ENCODE measurements around the gene GALM.
"Not testable (repeated sequence)": the region's sequence is repeated elsewhere in the genome, so short reads cannot be mapped to it uniquely, and the experiment has no call there.

The GALM gene

GRCh38 chr2:38709567-38710194 is 43.8 kb downstream of the GALM start:
- DNase-seq (ENCODE audit: low read depth, low spot score): no peak

GRCh38 chr2:38711558-38711957 is 45.6 kb downstream of the GALM start:
- no peak for DNase-seq (ENCODE audit: low read depth, low spot score)

DNA sequence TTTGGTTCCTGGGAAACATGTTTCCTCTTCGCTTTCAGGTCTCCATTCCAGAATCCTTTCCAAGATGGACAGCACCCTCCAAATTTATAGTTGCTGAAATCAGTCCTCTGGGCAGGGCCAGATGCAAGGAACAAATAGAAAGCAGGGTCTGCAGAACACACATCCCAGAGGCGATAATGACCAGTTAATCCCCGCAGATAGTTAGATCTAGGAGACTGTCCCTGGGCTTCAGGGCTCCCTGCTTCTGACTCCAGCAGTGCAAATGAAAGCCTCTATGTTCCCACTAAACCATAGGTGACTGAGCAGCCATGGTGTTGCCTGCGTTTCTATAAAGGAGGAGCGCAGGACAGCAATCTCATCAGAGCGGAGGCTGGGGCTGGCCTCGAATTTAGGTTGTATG is 46.5 kb downstream of the GALM start:
- no peak for DNase-seq (ENCODE audit: low read depth, low spot score)

GRCh38 chr2:38712871-38713270 is 47.0 kb downstream of the GALM start:
- DNase-seq (ENCODE audit: low read depth, low spot score): no peak

DNA sequence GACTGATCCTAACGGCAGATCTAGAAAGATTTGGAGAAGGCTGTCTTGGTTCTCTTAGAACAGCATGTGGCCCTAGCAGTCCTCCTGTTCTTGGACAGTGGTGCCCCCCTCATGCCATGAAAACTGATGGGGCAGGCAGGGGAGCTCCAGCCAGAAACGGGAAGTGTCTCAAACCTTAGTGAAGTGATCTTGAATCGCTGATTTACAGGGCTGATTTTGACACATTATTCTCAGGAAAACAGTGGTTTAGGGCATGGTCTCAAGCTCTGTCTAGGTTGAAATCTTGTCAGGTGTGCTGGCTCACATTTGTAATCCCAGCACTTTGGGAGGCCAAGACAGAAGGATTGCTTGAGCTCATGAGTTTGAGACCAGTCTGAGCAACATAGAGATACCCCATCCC is 47.4 kb downstream of the GALM start:
- no peak for DNase-seq (ENCODE audit: low read depth, low spot score)

- DNase-seq (ENCODE audit: low read depth, low spot score): not testable (repeated sequence)
These were observed 49.0 kb downstream of the GALM start for GRCh38 chr2:38714941-38715340.

GRCh38 chr2:38716185-38716584 is 50.3 kb downstream of the GALM start:
- no peak for DNase-seq (ENCODE audit: low read depth, low spot score)

DNA sequence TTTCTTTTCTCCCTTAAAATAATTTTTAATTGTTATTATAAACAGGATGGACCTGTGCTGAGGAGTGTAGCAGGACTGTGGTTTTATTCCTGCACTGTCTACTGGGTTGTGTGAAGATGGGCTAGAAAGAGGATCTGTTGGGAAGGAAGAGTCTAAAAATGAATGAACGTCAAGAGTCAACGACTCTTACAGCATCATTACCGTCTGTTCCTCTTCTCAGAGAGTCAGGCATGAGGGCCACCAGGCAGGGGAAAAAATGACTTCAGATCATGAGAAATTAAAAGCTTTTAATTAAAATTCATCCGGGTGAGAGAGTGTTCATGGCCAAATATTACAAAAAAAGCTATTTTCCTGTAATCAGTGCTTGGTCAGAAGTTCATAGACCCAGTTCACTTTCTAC is 52.7 kb downstream of the GALM start:
- no peak for DNase-seq (ENCODE audit: low read depth, low spot score)

- DNase-seq (ENCODE audit: low read depth, low spot score): no peak
These were observed 53.8 kb downstream of the GALM start for GRCh38 chr2:38719706-38720105.

DNA sequence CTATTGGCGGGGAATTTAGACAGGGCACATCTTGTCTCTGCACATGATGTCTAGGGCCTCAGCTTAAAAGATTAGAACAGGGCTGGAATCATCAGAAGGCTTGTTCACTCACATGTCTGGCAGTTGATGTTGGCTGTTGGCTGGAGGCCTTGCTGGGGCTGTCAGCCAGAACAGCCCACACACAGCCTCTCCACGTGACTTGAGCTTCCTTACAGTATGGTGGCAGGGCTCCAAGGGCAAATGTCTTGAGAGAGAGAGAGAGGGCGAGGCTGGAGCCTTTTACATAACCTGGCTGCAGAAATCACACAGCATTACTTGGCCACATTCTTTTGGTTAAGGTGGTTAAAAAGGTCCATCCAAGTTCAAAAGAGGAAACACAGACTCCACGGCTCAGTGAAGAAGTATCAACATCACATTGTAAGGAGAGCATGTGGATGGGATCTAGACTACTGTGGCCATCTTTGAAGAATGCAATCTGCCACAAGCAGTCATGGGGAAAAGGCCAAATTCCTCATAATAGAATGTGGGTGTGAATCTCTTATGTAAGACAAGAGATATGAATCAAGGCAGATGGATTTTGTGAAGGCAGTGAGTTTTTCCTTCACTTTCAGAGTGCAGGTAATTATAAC is 54.8 kb downstream of the GALM start:
- no peak for DNase-seq (ENCODE audit: low read depth, low spot score)

DNA sequence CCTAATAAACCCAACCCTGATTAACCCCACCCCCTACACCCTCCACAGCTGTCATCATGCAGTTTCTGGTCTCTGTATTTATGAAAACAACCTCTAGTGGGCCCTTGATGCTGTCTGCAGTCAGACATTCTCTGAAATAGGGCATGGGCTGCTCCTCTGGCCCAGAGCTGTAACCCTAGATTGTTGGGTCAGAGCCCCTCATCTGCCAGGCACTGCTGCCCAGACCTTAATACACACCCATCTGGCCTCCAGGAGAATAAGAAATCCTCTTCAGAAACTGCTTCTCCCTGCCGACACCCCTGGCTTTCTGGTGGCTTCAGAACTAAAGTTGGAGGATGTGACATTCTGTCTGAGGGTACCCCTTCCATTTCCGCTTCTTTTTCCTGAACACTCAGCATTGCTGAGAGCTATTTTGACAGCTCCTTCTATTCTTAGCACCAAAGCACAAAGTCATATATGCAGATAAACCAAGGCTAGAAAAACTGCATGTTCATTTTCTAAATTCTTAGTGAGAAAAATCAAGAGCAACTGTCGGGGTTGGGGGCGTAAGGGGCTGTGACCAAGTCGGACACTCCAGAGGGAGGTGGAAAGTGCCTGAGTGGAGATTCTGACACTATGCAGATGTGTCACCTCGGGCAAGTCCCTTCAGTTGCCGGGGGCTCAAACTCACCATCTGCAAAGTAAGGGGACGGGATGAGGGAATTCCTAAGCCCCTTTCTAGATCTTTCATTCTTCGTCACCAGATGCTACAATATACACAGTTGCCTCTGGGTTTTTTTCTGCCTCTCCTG is 56.6 kb downstream of the GALM start:
- DNase-seq (ENCODE audit: low read depth, low spot score): no peak

- no peak for DNase-seq (ENCODE audit: low read depth, low spot score)
These were observed 57.3 kb downstream of the GALM start for GRCh38 chr2:38723173-38723572.

DNA sequence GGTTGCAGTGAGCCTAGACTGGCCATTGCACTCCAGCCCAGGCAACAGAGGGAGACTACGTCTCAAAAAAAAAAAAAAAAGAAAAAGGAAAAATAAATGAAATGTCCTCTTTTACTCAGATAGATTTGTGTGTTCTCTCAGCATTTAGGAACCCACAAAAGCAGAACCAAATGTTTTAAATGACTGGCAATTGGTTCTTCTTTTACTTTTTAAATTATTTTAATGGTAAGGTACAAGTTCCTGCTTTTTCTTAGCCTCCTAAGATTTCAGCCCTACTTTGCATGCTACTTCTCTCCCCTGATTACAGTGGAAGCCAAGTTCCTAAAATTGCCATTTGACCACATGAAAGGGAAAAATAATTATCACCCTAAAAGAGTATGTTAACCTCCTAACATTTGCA is 61.7 kb downstream of the GALM start:
- no peak for DNase-seq (ENCODE audit: low read depth, low spot score)

DNA sequence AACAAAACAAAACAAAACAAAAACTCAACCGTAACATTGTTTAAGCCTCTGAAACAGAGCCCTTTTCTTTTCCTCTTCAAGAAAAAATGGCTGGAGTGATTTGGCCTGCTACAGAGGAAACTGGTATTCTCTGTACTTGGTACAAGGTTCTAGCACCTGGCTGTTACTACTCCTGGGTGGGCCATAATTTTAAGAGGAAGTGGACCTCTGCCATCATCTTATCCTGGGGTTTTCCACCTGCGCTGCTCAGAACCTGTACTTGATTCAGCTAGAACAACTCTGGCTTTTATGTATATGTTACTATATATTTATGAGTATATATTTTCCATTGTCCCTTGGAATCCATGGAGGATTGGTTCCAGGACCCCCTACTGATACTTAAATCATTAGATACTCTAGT is 62.8 kb downstream of the GALM start:
- DNase-seq (ENCODE audit: low read depth, low spot score): no peak

DNA sequence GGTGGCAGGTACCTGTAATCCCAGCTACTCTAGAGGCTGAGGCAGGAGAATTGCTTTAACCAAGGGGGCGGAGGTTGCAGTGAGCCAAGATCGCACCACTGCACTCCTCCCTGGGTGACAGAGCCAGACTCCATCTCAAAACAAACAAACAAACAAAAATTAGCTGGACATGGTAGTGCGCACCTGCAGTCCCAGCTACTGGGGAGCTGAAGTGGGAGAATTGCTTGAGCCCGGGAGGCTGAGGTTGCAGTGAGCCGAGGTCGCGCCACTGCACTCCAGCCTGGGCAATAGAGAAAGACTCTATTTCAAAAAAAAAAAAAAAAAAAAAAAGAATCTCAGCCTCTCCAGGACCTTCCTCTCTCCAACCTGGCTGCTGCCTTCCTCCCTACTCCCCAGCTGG is 65.2 kb downstream of the GALM start:
- no peak for DNase-seq (ENCODE audit: low read depth, low spot score)

DNA sequence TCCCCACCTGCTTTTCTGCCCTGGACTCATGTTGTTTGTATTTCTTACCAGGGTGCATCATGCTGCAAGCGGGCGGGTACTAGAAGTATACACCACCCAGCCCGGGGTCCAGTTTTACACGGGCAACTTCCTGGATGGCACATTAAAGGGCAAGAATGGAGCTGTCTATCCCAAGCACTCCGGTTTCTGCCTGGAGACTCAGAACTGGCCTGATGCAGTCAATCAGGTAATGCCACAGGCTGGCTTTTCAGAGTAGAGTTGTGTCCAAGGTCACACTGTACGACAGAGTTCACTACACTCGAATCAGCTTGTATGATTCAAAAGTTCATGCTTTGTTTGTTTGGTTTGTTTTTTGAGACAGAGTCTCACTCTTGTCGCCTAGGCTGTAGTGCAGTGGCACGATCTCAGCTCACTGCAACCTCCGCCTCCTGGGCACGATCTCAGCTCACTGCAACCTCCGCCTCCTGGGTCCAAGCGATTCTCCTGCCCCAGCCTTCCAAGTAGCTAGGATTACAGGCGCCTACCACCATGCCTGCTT is 65.8 kb downstream of the GALM start:
- no peak for DNase-seq (ENCODE audit: low read depth, low spot score)

DNA sequence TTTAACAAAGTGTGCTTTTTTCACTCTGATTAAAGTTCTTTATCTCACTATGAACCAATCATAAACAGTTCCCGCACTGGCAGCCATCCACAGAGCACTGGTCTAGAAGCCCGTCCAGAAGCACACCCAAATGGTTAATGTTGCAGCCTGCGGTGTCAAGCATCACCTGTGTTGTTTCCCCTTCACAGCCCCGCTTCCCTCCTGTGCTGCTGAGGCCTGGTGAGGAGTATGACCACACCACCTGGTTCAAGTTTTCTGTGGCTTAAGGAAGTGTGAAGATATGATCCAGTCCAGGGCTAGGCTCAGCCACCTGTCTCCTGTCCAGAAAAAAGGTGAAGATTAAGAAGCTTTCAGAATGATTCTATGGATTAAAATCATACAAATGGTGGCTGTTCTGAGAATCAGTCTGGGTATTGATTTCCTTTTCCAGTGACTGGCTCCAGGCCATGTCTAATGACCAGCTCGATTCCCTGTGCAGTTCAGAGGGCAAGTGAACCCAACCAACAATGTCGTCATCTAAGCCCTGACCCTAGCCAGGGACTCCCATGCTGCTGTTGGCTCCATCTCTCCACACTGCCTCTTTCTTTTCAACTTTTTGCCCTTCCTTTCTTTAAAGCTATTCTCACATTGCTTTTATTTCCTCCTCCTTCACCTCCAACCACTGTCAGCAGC is 67.5 kb downstream of the GALM start:
- no peak for DNase-seq (ENCODE audit: low read depth, low spot score)

DNA sequence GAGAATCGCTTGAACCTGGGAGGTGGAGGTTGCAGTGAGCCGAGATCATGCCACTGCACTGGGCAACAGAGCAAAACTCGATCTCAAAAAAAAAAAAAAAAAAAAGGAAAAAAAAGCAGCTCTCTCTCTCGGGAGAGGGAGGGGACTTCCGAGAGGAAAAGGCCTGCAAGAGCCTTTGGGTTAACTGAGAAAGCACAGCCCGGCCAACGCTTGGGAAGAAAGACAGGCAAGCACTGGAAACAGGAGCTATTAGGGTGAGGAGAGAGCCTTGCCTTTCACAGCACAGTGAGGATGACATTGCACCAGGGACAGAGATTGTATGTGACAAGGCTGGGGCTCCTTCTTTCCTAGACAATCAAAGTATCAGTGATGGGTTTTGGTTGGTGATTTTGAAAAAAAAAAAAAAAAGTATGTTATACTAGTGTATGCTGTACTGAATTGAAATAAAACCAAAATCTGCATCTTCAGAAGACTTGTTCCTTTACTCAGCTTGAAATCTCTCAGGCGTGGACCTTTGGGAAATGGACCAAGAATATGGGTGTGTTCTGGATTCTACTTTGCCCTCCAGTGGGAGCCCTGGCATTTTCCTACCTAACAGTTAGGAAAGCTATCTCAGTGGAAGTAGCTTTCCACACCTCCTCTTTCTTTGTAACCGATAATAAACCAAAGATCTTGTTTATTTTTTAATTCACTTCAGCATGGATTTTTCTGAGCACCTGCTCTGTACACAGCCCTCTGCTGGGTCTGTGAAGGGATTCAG is 68.6 kb downstream of the GALM start:
- DNase-seq (ENCODE audit: low read depth, low spot score): no peak

DNA sequence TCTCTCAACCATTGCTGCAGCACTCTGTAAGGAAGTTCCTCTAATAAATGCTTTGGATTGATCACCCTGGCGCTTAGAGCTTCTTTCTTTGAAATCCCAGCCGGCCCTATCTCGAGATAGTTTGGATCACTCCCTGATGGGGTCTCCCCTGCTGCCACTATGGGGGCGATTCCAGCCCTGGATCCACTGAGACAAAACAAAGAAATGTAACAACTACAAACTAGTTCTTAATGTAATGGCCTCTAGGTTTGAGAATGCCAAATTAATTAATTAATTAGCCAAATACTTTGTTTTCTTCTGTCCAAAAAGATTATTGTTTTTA is 70.0 kb downstream of the GALM start:
- DNase-seq (ENCODE audit: low read depth, low spot score): no peak

GRCh38 chr2:38737000-38737698 is 71.2 kb downstream of the GALM start:
- not testable (repeated sequence) for DNase-seq (ENCODE audit: low read depth, low spot score)

- no peak for DNase-seq (ENCODE audit: low read depth, low spot score)
These were observed 72.0 kb downstream of the GALM start for GRCh38 chr2:38737925-38738324.

All from ELF-1 (cell line).